H1 (cell line): ENCODE data around the gene CPNE4. TPM values are rescaled to one million over a fixed set of nuclear protein-coding genes. Genes with fewer than 3 reads are reported as not detected.

Experiments used
- MAX ChIP-seq: IDR thresholded peaks from 2 replicates; pipeline ENCODE4 v1.6.1; 2012; ENCODE audit warnings: inconsistent platforms
- PHF8 ChIP-seq: fragments of 200-600 bp; sonication (generic); conservative IDR thresholded peaks from 2 replicates; pipeline ENCODE4 v1.7.1; 2012; ENCODE audit warnings: low read depth, mild to moderate bottlenecking, inconsistent platforms, low read length, moderate library complexity
- POLR2AphosphoS5 ChIP-seq: IDR thresholded peaks from 2 replicates; pipeline ENCODE4 v1.6.1; 2011; ENCODE audit warnings: low read depth, low read length
- POU5F1 ChIP-seq: IDR thresholded peaks from 2 replicates; pipeline ENCODE4 v1.6.1; 2011; ENCODE audit warnings: low read depth, mild to moderate bottlenecking, low read length, moderate library complexity
- RNF2 ChIP-seq: fragments of 200-900, 300-1000 bp; sonication (generic); IDR thresholded peaks from 2 replicates; pipeline ENCODE4 v1.7.1; 2016; ENCODE audit warnings: borderline replicate concordance, low read depth, mild to moderate bottlenecking, antibody characterized with exemption, low read length; ENCODE audit not compliant: poor library complexity, severe bottlenecking; ENCODE audit errors: missing control alignments
- SIN3A ChIP-seq, 2 experiments: IDR thresholded peaks in 1 of 2; conservative IDR thresholded peaks in 1 of 2; 2 replicates each; pipeline ENCODE4 v1.6.1; 2011 to 2012; ENCODE audit warnings: low read length in 2 of 2, improper control_type of control experiment in 1 of 2, low read depth in 1 of 2, mild to moderate bottlenecking in 1 of 2
- SRF ChIP-seq: IDR thresholded peaks from 2 replicates; pipeline ENCODE4 v1.6.1; 2011; ENCODE audit warnings: mild to moderate bottlenecking, low read depth, low read length, moderate library complexity
- polyA plus RNA-seq, 7 experiments: library from polyadenylated mRNA; depleted of rRNA in 3 of 7; stranded (reverse) in 5 of 7; unstranded in 2 of 7; fragments of >200 nt in 5 of 7; fragments of 200-250 nt in 2 of 7; gene quantifications; 1 replicate in 5 of 7; 2 replicates in 1 of 7; 4 replicates in 1 of 7; pipeline versions ENCODE4 v1.2.1 to v1.2.3, GENCODE V29; 2011 to 2013; ENCODE audit warnings: missing spikeins in 2 of 7, mixed read lengths in 2 of 7
- total RNA-seq: library from RNA; stranded (reverse); fragmentation: NEBNext Ultra II Directional; extraction: Animal tissue kit (Norgen Biotek cat#: 25700); gene quantifications from 2 replicates; pipeline ENCODE4 v1.2.1, GENCODE V29; 2021
- TF ChIP-seq, protein P1 (sequence below): fragments of 300-600 bp; sonication (generic); IDR thresholded peaks from 2 replicates; pipeline ENCODE4 v1.7.1; 2012; ENCODE audit warnings: low read length, moderate library complexity, mild to moderate bottlenecking, inconsistent platforms; ENCODE audit not compliant: insufficient replicate concordance

Gene CPNE4
- total and polyA plus RNA-seq, 2 of the 8 experiments (the other 6 are each of a cell fraction or from before 2014, with no cell fraction given) = 0.82 to 3.8 TPM

DNA sequence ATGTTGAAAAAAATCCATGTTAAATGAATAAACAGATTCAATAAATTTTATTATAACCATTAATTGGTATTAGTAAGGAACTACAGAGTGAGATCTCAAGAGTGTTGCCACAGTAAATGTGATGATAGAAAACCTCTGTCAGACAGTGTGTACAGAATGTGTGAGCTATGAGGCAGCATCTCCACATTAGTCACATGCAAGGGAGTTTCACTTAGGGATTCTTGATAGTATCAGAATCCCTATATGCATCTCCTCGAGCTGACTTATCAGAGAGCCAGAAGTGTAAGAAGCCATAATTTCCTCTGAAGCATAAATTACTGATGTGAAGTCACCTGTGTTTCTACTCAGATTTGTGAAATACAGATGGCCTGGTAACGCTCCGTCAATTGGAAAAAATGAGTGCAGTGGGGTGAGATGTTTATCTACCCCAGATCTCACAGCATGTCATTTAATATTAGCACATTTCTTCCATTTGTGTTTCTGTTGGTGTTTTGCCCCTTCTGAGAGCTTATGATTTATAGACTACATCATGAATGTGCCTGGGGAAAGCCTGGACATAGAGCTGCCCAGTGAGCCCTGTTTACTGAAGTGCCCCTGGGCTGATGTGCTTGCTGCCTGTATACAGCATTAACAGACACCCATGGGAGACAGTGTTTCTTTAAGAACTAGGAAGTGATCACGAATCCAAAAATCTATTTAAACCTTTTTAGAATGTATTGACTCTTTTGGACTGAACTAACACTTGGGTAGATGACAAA, 262.4 kb downstream of the CPNE4 start (continued):
- TF ChIP-seq, protein P1, sequence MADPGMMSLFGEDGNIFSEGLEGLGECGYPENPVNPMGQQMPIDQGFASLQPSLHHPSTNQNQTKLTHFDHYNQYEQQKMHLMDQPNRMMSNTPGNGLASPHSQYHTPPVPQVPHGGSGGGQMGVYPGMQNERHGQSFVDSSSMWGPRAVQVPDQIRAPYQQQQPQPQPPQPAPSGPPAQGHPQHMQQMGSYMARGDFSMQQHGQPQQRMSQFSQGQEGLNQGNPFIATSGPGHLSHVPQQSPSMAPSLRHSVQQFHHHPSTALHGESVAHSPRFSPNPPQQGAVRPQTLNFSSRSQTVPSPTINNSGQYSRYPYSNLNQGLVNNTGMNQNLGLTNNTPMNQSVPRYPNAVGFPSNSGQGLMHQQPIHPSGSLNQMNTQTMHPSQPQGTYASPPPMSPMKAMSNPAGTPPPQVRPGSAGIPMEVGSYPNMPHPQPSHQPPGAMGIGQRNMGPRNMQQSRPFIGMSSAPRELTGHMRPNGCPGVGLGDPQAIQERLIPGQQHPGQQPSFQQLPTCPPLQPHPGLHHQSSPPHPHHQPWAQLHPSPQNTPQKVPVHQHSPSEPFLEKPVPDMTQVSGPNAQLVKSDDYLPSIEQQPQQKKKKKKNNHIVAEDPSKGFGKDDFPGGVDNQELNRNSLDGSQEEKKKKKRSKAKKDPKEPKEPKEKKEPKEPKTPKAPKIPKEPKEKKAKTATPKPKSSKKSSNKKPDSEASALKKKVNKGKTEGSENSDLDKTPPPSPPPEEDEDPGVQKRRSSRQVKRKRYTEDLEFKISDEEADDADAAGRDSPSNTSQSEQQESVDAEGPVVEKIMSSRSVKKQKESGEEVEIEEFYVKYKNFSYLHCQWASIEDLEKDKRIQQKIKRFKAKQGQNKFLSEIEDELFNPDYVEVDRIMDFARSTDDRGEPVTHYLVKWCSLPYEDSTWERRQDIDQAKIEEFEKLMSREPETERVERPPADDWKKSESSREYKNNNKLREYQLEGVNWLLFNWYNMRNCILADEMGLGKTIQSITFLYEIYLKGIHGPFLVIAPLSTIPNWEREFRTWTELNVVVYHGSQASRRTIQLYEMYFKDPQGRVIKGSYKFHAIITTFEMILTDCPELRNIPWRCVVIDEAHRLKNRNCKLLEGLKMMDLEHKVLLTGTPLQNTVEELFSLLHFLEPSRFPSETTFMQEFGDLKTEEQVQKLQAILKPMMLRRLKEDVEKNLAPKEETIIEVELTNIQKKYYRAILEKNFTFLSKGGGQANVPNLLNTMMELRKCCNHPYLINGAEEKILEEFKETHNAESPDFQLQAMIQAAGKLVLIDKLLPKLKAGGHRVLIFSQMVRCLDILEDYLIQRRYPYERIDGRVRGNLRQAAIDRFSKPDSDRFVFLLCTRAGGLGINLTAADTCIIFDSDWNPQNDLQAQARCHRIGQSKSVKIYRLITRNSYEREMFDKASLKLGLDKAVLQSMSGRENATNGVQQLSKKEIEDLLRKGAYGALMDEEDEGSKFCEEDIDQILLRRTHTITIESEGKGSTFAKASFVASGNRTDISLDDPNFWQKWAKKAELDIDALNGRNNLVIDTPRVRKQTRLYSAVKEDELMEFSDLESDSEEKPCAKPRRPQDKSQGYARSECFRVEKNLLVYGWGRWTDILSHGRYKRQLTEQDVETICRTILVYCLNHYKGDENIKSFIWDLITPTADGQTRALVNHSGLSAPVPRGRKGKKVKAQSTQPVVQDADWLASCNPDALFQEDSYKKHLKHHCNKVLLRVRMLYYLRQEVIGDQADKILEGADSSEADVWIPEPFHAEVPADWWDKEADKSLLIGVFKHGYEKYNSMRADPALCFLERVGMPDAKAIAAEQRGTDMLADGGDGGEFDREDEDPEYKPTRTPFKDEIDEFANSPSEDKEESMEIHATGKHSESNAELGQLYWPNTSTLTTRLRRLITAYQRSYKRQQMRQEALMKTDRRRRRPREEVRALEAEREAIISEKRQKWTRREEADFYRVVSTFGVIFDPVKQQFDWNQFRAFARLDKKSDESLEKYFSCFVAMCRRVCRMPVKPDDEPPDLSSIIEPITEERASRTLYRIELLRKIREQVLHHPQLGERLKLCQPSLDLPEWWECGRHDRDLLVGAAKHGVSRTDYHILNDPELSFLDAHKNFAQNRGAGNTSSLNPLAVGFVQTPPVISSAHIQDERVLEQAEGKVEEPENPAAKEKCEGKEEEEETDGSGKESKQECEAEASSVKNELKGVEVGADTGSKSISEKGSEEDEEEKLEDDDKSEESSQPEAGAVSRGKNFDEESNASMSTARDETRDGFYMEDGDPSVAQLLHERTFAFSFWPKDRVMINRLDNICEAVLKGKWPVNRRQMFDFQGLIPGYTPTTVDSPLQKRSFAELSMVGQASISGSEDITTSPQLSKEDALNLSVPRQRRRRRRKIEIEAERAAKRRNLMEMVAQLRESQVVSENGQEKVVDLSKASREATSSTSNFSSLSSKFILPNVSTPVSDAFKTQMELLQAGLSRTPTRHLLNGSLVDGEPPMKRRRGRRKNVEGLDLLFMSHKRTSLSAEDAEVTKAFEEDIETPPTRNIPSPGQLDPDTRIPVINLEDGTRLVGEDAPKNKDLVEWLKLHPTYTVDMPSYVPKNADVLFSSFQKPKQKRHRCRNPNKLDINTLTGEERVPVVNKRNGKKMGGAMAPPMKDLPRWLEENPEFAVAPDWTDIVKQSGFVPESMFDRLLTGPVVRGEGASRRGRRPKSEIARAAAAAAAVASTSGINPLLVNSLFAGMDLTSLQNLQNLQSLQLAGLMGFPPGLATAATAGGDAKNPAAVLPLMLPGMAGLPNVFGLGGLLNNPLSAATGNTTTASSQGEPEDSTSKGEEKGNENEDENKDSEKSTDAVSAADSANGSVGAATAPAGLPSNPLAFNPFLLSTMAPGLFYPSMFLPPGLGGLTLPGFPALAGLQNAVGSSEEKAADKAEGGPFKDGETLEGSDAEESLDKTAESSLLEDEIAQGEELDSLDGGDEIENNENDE = no peak
- TF ChIP-seq MAX (no peak), SRF (no peak), POLR2AphosphoS5 (no peak), SIN3A (conservative IDR thresholded peaks at IDR 0.05 in 1 of 2, IDR thresholded peaks at IDR 0.05 in 1 of 2; ENCODE audit: low read depth in 1 of 2, low read length in 2 of 2) (no peak), PHF8 (no peak), RNF2 (no peak), POU5F1 (no peak)
